ENCODE results near the gene SYPL1. TPM values are rescaled to one million over a fixed set of nuclear protein-coding genes. Genes with fewer than 3 reads are reported as not detected.

SYPL1 gene
- total RNA-seq, 1 experiment from 2014 or later, result 39.2 TPM

DNA sequence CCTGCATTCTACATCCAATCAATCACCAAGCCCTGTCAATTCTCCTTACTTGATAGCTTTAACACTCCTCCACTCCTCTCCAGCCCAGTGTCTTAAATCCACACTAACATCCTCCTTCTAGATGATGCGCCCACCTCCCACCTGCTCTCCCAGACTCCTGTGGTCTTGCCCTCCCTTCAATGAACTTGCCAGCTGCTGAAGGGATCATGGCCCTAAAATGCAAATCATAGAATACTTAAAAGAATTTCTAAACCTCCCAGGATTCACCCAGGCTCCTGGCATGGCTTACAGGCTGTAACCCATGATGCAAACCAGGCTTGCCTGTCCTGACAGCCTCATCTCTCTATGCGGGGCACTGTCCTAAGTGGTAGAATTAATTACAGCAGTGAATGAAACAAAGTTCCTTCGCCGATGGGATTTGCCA, 43.6 kb downstream of the SYPL1 start:
- no peaks in the 10 kb centered on the region for H4K20me1 ChIP-seq (ENCODE audit: control insufficient read depth, insufficient read depth, insufficient read length)
- H3K79me2 ChIP-seq (ENCODE audit: insufficient read depth, low read length), result no peaks in the 10 kb centered on the region
- H3K4ac ChIP-seq (ENCODE audit: low read depth, low read length), result no peak overlapping the region
- no peak overlapping the region for H3K18ac ChIP-seq (ENCODE audit: insufficient read length, low read depth, low read length)
- no peak overlapping the region for H2BK12ac ChIP-seq (ENCODE audit: insufficient read length, low read depth, low read length)
- H3K27ac ChIP-seq (ENCODE audit: insufficient read length, low read depth, low read length), result no peak overlapping the region
- H2BK5ac ChIP-seq (ENCODE audit: insufficient read length, low read length), result no peak overlapping the region
- no peak overlapping the region for H2BK20ac ChIP-seq (ENCODE audit: low read depth, low read length, poor library complexity, severe bottlenecking)
- Mint-ChIP-seq H3K27ac (no peak overlapping the region), H3K4me3 (no peak overlapping the region), H3K9me3 (no peaks in the 10 kb centered on the region), H3K4me1 (peaks cover 17 to 22% of the 10 kb centered on the region in 2 experiments), H3K27me3 (ENCODE audit: low read depth) (no peaks in the 10 kb centered on the region), H3K36me3 (ENCODE audit: insufficient read depth in 1 of 3, low read depth in 3 of 3) (no peaks in the 10 kb centered on the region)
- no CpG with 5 or more reads among the region's 4 CpGs for WGBS (ENCODE audit: extremely low coverage, insufficient read length, low lambda C conversion rate)
- TF ChIP-seq, protein P1, sequence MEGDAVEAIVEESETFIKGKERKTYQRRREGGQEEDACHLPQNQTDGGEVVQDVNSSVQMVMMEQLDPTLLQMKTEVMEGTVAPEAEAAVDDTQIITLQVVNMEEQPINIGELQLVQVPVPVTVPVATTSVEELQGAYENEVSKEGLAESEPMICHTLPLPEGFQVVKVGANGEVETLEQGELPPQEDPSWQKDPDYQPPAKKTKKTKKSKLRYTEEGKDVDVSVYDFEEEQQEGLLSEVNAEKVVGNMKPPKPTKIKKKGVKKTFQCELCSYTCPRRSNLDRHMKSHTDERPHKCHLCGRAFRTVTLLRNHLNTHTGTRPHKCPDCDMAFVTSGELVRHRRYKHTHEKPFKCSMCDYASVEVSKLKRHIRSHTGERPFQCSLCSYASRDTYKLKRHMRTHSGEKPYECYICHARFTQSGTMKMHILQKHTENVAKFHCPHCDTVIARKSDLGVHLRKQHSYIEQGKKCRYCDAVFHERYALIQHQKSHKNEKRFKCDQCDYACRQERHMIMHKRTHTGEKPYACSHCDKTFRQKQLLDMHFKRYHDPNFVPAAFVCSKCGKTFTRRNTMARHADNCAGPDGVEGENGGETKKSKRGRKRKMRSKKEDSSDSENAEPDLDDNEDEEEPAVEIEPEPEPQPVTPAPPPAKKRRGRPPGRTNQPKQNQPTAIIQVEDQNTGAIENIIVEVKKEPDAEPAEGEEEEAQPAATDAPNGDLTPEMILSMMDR (conservative IDR thresholded peaks at IDR 0.05), result no peak
- H3K23me2 ChIP-seq (ENCODE audit: insufficient read length, low read depth, low read length, poor library complexity, severe bottlenecking), result no peaks in the 10 kb centered on the region
- no peak overlapping the region for H3K23ac ChIP-seq (ENCODE audit: insufficient read length, low read depth, low read length)
- no peaks in the 10 kb centered on the region for H3K79me1 ChIP-seq (ENCODE audit: insufficient read depth, low read depth, low read length, poor library complexity, severe bottlenecking)
- no peak overlapping the region for H3K9ac ChIP-seq (ENCODE audit: extremely low read depth, insufficient read length, low read length)
- DNase-seq, result no peak
- H3K4me1 ChIP-seq (ENCODE audit: insufficient read depth, low read length), result no peaks in the 10 kb centered on the region; the same call in 1 of the 2 replicates
- no peak overlapping the region for H4K8ac ChIP-seq (replicated peaks; ENCODE audit: insufficient read length, low read depth, low read length)
- no peak overlapping the region for H4K91ac ChIP-seq (ENCODE audit: insufficient read length, low read depth, low read length)
- H2AFZ ChIP-seq (ENCODE audit: low read length), result no peak overlapping the region
- no peak overlapping the region for H2AK5ac ChIP-seq (ENCODE audit: insufficient read length, low read length)
- H3T11ph ChIP-seq (ENCODE audit: low read length), result no peak overlapping the region
- no peaks in the 10 kb centered on the region for H3K27me3 ChIP-seq (ENCODE audit: insufficient read depth, low read length)
- no peak overlapping the region for H4K5ac ChIP-seq (ENCODE audit: insufficient read length, low read depth, low read length)
- H3K14ac ChIP-seq (ENCODE audit: insufficient read depth, low read length), result no peak overlapping the region
- no peak overlapping the region for H3K4me2 ChIP-seq (ENCODE audit: insufficient read depth, insufficient read length, low read length)
- H2BK120ac ChIP-seq (ENCODE audit: low read depth, low read length, poor library complexity, severe bottlenecking), result no peak overlapping the region
- H2BK15ac ChIP-seq (ENCODE audit: low read depth, low read length), result no peak overlapping the region
- no peak overlapping the region for H3K56ac ChIP-seq (ENCODE audit: insufficient read length, low read depth, low read length)
- no peaks in the 10 kb centered on the region for H3K9me3 ChIP-seq (ENCODE audit: control insufficient read depth, low read depth, low read length)

All from H9 (cell line).